ENCODE results near the gene UAP1. TPM values are rescaled to one million over a fixed set of nuclear protein-coding genes. Genes with fewer than 3 reads are reported as not detected.

The UAP1 gene
- total RNA-seq, 3 donors from 2014 or later = 123 to 190 (median 128) TPM

GRCh38 chr1:162543228-162543627 lies 18.3 kb upstream of the UAP1 start:
- intact Hi-C loops (cut with DNase I; ENCODE audit: low total_unique reads) = no loop called here
- Histone ChIP-seq H3K27me3 (no peaks in the 10 kb centered on the region), H3K9me3 (peaks cover 0 to 5% of the 10 kb centered on the region in 2 donors), H3K27ac (no peak overlapping the region), H3K4me1 (no peaks in the 10 kb centered on the region), H3K4me3 (no peak overlapping the region), H3K36me3 (no peaks in the 10 kb centered on the region)
- TF ChIP-seq POLR2A (IDR thresholded peaks at IDR 0.05) (no peak), POLR2AphosphoS5 (IDR thresholded peaks at IDR 0.05) (no peak), CTCF (IDR thresholded peaks at IDR 0.05) (no peak)
- no peak for DNase-seq (ENCODE audit: low spot score in 2 of 2)

GRCh38 chr1:162548170-162548569 lies 13.4 kb upstream of the UAP1 start:
- Histone ChIP-seq H3K27me3 (no peaks in the 10 kb centered on the region), H3K27ac (peak overlapping the region; percentile 69 to 83), H3K4me3 (no peak overlapping the region), H3K36me3 (no peaks in the 10 kb centered on the region), H3K4me1 (no peaks in the 10 kb centered on the region), H3K9me3 (peaks cover 0 to 3% of the 10 kb centered on the region in 2 donors)
- TF ChIP-seq POLR2A (IDR thresholded peaks at IDR 0.05) (no peak), POLR2AphosphoS5 (IDR thresholded peaks at IDR 0.05) (peak in 1 of 3 donors; percentile 15), CTCF (IDR thresholded peaks at IDR 0.05) (no peak)
- peak in 1 of 2 donors; percentile 57 for DNase-seq (ENCODE audit: low spot score in 2 of 2)
- intact Hi-C loops (cut with DNase I; ENCODE audit: low total_unique reads) = no loop called here

- no peaks in the 10 kb centered on the region for H3K36me3 ChIP-seq
- H3K27me3 ChIP-seq = no peaks in the 10 kb centered on the region
- H3K9me3 ChIP-seq = no peaks in the 10 kb centered on the region
- H3K4me3 ChIP-seq = no peak overlapping the region
- peak overlapping the region; percentile 77 to 83 for H3K27ac ChIP-seq
- no peak for DNase-seq (ENCODE audit: low spot score in 2 of 2)
- no peaks in the 10 kb centered on the region for H3K4me1 ChIP-seq
- intact Hi-C loops (cut with DNase I; ENCODE audit: low total_unique reads) = no loop called here
- TF ChIP-seq POLR2AphosphoS5 (IDR thresholded peaks at IDR 0.05) (no peak), POLR2A (IDR thresholded peaks at IDR 0.05) (no peak), CTCF (IDR thresholded peaks at IDR 0.05) (no peak)
Measured at GRCh38 chr1:162549001-162549400, 12.5 kb upstream of the UAP1 start.

- Histone ChIP-seq H3K4me1 (no peaks in the 10 kb centered on the region), H3K4me3 (no peak overlapping the region), H3K27me3 (no peaks in the 10 kb centered on the region), H3K27ac (peak overlapping the region in 1 of 2 donors; percentile 64), H3K9me3 (no peaks in the 10 kb centered on the region), H3K36me3 (no peaks in the 10 kb centered on the region)
- DNase-seq (ENCODE audit: low spot score in 2 of 2) = no peak
- intact Hi-C loops (cut with DNase I; ENCODE audit: low total_unique reads) = no loop called here
- TF ChIP-seq POLR2AphosphoS5 (IDR thresholded peaks at IDR 0.05) (no peak), POLR2A (IDR thresholded peaks at IDR 0.05) (no peak), CTCF (IDR thresholded peaks at IDR 0.05) (no peak)
Measured at GRCh38 chr1:162550925-162551324, 10.6 kb upstream of the UAP1 start.

- TF ChIP-seq POLR2AphosphoS5 (IDR thresholded peaks at IDR 0.05) (no peak), POLR2A (IDR thresholded peaks at IDR 0.05) (no peak), CTCF (IDR thresholded peaks at IDR 0.05) (no peak)
- H3K36me3 ChIP-seq = no peaks in the 10 kb centered on the region
- no peak for DNase-seq (ENCODE audit: low spot score in 2 of 2)
- intact Hi-C loops (cut with DNase I; ENCODE audit: low total_unique reads) = no loop called here
- H3K9me3 ChIP-seq = no peaks in the 10 kb centered on the region
- peak overlapping the region; percentile 64 to 84 for H3K27ac ChIP-seq
- no peak overlapping the region for H3K4me3 ChIP-seq
- no peaks in the 10 kb centered on the region for H3K27me3 ChIP-seq
- no peaks in the 10 kb centered on the region for H3K4me1 ChIP-seq
Measured at GRCh38 chr1:162551969-162552683, 9.4 kb upstream of the UAP1 start.
